Endothelial cell of umbilical vein (primary cell): ENCODE measurements around the gene DAAM1. TPM values are rescaled to one million over a fixed set of nuclear protein-coding genes. Genes with fewer than 3 reads are reported as not detected.

Source experiments
- BruUV-seq: library from RNA; stranded (reverse); fragments of 400-500 nt; replicated peaks from 2 replicates; lab custom pipeline; 2021; lab: Mats Ljungman, UMichigan
- CTCF ChIA-PET: fragments of 300-600, 350-600 bp; sonication (Branson Sonifier 250); formaldehyde crosslinking; loops from one replicate; lab custom pipeline; 2021; ENCODE audit warnings: antibody characterized with exemption, inconsistent platforms; lab: Charles Lee
- POLR2A ChIA-PET: fragments of 300-600, 350-600 bp; sonication (Branson Sonifier 250); formaldehyde crosslinking; loops from one replicate; lab custom pipeline; 2021; ENCODE audit warnings: antibody characterized with exemption, inconsistent platforms; lab: Charles Lee
- DNase-seq: peaks from one replicate; pipeline ENCODE4 v3.0.0-alpha.2; 2011; ENCODE audit warnings: low read depth, low spot score
- FAIRE-seq: peaks from 2 replicates; lab custom pipeline; 2011; peaks lifted over from hg19 to GRCh38; lab: Jason Lieb, UNC
- H2AFZ ChIP-seq: 2 replicates; pipeline ENCODE4 v1.6.0; 2012; ENCODE audit warnings: low read depth, low read length, control low read depth, inconsistent platforms
- H3K27ac ChIP-seq: 2 replicates; pipeline ENCODE4 v1.5.1; 2011; ENCODE audit warnings: low read depth, mild to moderate bottlenecking, control low read depth, low read length, moderate library complexity; ENCODE audit not compliant: insufficient read depth
- H3K27me3 ChIP-seq, 2 experiments: 2 replicates each; pipeline versions ENCODE4 v1.6.0 to v1.6.1; 2011; ENCODE audit warnings: low read length in 2 of 2, mixed read lengths in 1 of 2; ENCODE audit not compliant: control insufficient read depth in 2 of 2, insufficient read depth in 2 of 2
- H3K36me3 ChIP-seq, 2 experiments: 2 replicates in 1 of 2; 3 replicates in 1 of 2; pipeline ENCODE4 v1.5.1; 2011; ENCODE audit warnings: low read length in 2 of 2, mild to moderate bottlenecking in 1 of 2, moderate library complexity in 1 of 2; ENCODE audit not compliant: control insufficient read depth in 2 of 2, insufficient read depth in 2 of 2; ENCODE audit errors: extremely low read depth in 1 of 2
- H3K4me1 ChIP-seq: 3 replicates; pipeline ENCODE4 v1.5.1; 2011; ENCODE audit warnings: mild to moderate bottlenecking, low read length; ENCODE audit not compliant: control insufficient read depth, insufficient read depth; ENCODE audit errors: extremely low read depth
- H3K4me2 ChIP-seq: 2 replicates; pipeline ENCODE4 v1.6.1; 2011; ENCODE audit warnings: low read length, control low read depth, mixed read lengths; ENCODE audit not compliant: insufficient read depth
- H3K4me3 ChIP-seq, 3 experiments: fragments of 200-600 bp in 1 of 3; sonication (generic), shearing (Covaris generic) in 1 of 3; replicated peaks in 1 of 3; 2 replicates each; pipeline ENCODE4 v1.5.1; 2011 to 2016; ENCODE audit warnings: control low read depth in 3 of 3, low read length in 3 of 3, mild to moderate bottlenecking in 2 of 3, inconsistent platforms in 1 of 3, low read depth in 1 of 3, moderate library complexity in 1 of 3; ENCODE audit not compliant: insufficient read depth in 1 of 3
- H3K79me2 ChIP-seq: 2 replicates; pipeline ENCODE4 v1.6.0; 2012; ENCODE audit warnings: low read length, inconsistent platforms; ENCODE audit not compliant: control insufficient read depth, insufficient read depth
- H3K9ac ChIP-seq: replicated peaks from 2 replicates; pipeline ENCODE3; 2011; ENCODE audit warnings: low read length, control low read depth; ENCODE audit not compliant: insufficient read depth; ENCODE audit errors: extremely low read depth
- H3K9me1 ChIP-seq: replicated peaks from 3 replicates; pipeline ENCODE4 v1.6.0; 2011; ENCODE audit warnings: mild to moderate bottlenecking, low read length; ENCODE audit not compliant: control insufficient read depth, insufficient read depth; ENCODE audit errors: extremely low read depth
- H3K9me3 ChIP-seq: replicated peaks from 2 replicates; pipeline ENCODE4 v1.5.1; 2012; ENCODE audit warnings: low read length, inconsistent platforms; ENCODE audit not compliant: control insufficient read depth, insufficient read depth
- H4K20me1 ChIP-seq: replicated peaks from 2 replicates; pipeline ENCODE3; 2011; ENCODE audit warnings: mild to moderate bottlenecking, low read length; ENCODE audit not compliant: control insufficient read depth, insufficient read depth; ENCODE audit errors: extremely low read depth
- EZH2 ChIP-seq: IDR thresholded peaks from 2 replicates; pipeline ENCODE4 v1.6.1; 2012; ENCODE audit warnings: borderline replicate concordance, low read depth, mild to moderate bottlenecking, moderate library complexity, low read length, inconsistent platforms; ENCODE audit not compliant: severe bottlenecking
- FOS ChIP-seq: IDR thresholded peaks from 2 replicates; pipeline ENCODE4 v1.6.1; 2011; ENCODE audit warnings: mild to moderate bottlenecking, low read length, moderate library complexity, borderline replicate concordance; ENCODE audit not compliant: insufficient read depth
- GATA2 ChIP-seq: IDR thresholded peaks from 2 replicates; pipeline ENCODE4 v1.7.0; 2011; ENCODE audit warnings: low read depth, mild to moderate bottlenecking, moderate library complexity, mixed read lengths, low read length; ENCODE audit not compliant: insufficient read length, insufficient read depth
- JUN ChIP-seq: IDR thresholded peaks from 2 replicates; pipeline ENCODE4 v1.6.1; 2011; ENCODE audit warnings: borderline replicate concordance, low read depth; ENCODE audit not compliant: insufficient read length, insufficient read depth
- MYC ChIP-seq: IDR thresholded peaks from one replicate; pipeline ENCODE4 v1.6.1; 2011; ENCODE audit warnings: mild to moderate bottlenecking, low read depth, low read length
- POLR2A ChIP-seq: IDR thresholded peaks from 2 replicates; pipeline ENCODE4 v1.6.1; 2012; ENCODE audit warnings: low read depth, mild to moderate bottlenecking, control low read depth, low read length
- POLR2AphosphoS5 ChIP-seq: IDR thresholded peaks from 2 replicates; pipeline ENCODE4 v1.6.1; 2012; ENCODE audit warnings: low read depth, mild to moderate bottlenecking, control low read depth, low read length, moderate library complexity; ENCODE audit not compliant: insufficient read depth
- dilution Hi-C: fragments of 300-500 bp; cut with MboI; formaldehyde crosslinking; loops from one replicate; pipeline ENCODE4 v1.15.0; 2019; ENCODE audit warnings: low sequenced_read_pairs; ENCODE audit not compliant: extremely low pct_ligation_motif_present
- intact Hi-C: fragments of 100-400 bp; cut with micrococcal nuclease; formaldehyde crosslinking; loops from one replicate; pipeline ENCODE4 v1.10.0; 2022
- polyA plus RNA-seq, 4 experiments: library from polyadenylated mRNA; depleted of rRNA in 3 of 4; stranded (reverse) in 3 of 4; unstranded in 1 of 4; fragments of >200 nt; gene quantifications; 2 replicates each; pipeline versions ENCODE4 v1.2.1 to v1.2.3, GENCODE V29; 2011 to 2012; ENCODE audit warnings: missing spikeins in 1 of 4
- total RNA-seq: library from RNA; stranded (reverse); gene quantifications from 2 replicates; pipeline ENCODE4 v1.2.3, GENCODE V29; 2021
- TF ChIP-seq, protein P1 (sequence below), 2 donors: IDR thresholded peaks; 1 replicate in 1 of 2; 2 replicates in 1 of 2; pipeline ENCODE4 v1.5.1; 2011; ENCODE audit warnings: low read length in 2 of 2, mild to moderate bottlenecking in 2 of 2, moderate library complexity in 2 of 2, control low read depth in 1 of 2, inconsistent platforms in 1 of 2, low read depth in 1 of 2; ENCODE audit not compliant: insufficient read depth in 1 of 2; ENCODE audit errors: extremely low read depth in 1 of 2
- TF ChIP-seq, protein P2 (sequence below): IDR thresholded peaks from 2 replicates; pipeline ENCODE4 v1.6.1; 2011; ENCODE audit not compliant: insufficient read depth, insufficient read length

DAAM1 gene
- total and polyA plus RNA-seq, 2 donors (not counting 3 experiments of a cell fraction or from before 2014, with no cell fraction given) = 10.2 to 25.3 TPM

DNA sequence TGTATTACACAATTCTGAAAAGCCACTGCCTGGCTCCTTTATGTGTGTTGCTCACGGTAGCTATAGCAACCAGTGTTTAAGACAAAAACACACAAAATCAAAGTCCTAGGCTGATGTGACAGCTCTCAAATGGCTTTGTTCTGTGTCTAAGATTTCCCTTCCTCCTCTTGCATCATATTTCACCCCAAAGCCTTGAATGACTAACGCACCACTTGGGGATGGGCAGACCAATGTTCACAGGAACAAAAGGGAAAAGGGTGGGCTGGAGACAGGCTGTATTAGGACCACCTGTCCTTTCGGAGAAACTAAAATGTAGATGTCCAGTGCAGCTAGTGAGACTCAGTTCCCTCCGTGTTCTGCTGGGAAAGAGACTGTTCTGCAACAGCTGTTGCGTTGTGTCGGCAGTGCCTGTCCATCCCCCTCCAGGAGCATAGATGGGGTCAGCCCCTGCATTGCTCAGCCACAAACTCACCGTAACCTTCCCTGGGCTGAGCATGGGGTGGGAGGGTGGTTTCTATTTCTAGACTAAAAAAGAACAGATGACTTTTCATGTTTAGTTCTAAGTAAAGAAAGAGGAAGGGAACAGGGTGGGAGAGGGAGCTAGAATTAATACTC is 26.8 kb upstream of the DAAM1 start:
- H3K4me2 ChIP-seq = no peak overlapping the region
- no peaks in the 10 kb centered on the region for H3K36me3 ChIP-seq
- no peak overlapping the region for H3K9ac ChIP-seq
- H3K9me1 ChIP-seq = no peaks in the 10 kb centered on the region
- peaks cover 10% of the 10 kb centered on the region for H3K4me1 ChIP-seq
- no peak overlapping the region for H3K4me3 ChIP-seq
- no TSS peak for BruUV-seq
- intact Hi-C loops (no loop called here), dilution Hi-C loops (no loop called here)
- FAIRE-seq (peak; percentile 12), DNase-seq (peak; percentile 37)
- CTCF ChIA-PET = interaction anchor here (0.8 kb wide), 1 partner anchor 282 kb away, joined by 3 read pairs; no protein-coding TSS in a partner anchor
- no peaks in the 10 kb centered on the region for H4K20me1 ChIP-seq
- no peaks in the 10 kb centered on the region for H3K79me2 ChIP-seq
- H3K27ac ChIP-seq = no peak overlapping the region
- peaks cover 0 to 5% of the 10 kb centered on the region in 2 experiments for H3K27me3 ChIP-seq
- no peak overlapping the region for H2AFZ ChIP-seq
- H3K9me3 ChIP-seq = no peaks in the 10 kb centered on the region
- TF ChIP-seq, protein P1, sequence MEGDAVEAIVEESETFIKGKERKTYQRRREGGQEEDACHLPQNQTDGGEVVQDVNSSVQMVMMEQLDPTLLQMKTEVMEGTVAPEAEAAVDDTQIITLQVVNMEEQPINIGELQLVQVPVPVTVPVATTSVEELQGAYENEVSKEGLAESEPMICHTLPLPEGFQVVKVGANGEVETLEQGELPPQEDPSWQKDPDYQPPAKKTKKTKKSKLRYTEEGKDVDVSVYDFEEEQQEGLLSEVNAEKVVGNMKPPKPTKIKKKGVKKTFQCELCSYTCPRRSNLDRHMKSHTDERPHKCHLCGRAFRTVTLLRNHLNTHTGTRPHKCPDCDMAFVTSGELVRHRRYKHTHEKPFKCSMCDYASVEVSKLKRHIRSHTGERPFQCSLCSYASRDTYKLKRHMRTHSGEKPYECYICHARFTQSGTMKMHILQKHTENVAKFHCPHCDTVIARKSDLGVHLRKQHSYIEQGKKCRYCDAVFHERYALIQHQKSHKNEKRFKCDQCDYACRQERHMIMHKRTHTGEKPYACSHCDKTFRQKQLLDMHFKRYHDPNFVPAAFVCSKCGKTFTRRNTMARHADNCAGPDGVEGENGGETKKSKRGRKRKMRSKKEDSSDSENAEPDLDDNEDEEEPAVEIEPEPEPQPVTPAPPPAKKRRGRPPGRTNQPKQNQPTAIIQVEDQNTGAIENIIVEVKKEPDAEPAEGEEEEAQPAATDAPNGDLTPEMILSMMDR (IDR thresholded peaks at IDR 0.05; ENCODE audit: extremely low read depth in 1 of 2, insufficient read depth in 1 of 2, low read depth in 1 of 2, low read length in 2 of 2) = no peak
- TF ChIP-seq, protein P2, sequence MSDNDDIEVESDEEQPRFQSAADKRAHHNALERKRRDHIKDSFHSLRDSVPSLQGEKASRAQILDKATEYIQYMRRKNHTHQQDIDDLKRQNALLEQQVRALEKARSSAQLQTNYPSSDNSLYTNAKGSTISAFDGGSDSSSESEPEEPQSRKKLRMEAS = no peak
- no peak for TF ChIP-seq MYC
- TF ChIP-seq EZH2 = no peak
- no peak for TF ChIP-seq JUN
- no peak for TF ChIP-seq GATA2
- TF ChIP-seq POLR2AphosphoS5 = no peak
- no peak for TF ChIP-seq POLR2A
- TF ChIP-seq FOS = no peak
- POLR2A ChIA-PET = no interaction called here
